Endothelial cell (in vitro differentiated cells): ENCODE measurements around the gene GLUL. TPM values are rescaled to one million over a fixed set of nuclear protein-coding genes. Genes with fewer than 3 reads are reported as not detected.

ENCODE experiments used
- DNase-seq: peaks from one replicate; pipeline ENCODE4 v3.0.0; 2021; ENCODE audit warnings: low spot score
- H3K27ac Mint-ChIP-seq: one replicate; pipeline ENCODE4 v1.8.0; 2021; ENCODE audit warnings: mixed read lengths, inconsistent platforms; ENCODE audit not compliant: unreplicated experiment
- H3K27me3 Mint-ChIP-seq: one replicate; pipeline ENCODE4 v1.8.0; 2021; ENCODE audit warnings: mild to moderate bottlenecking, moderate library complexity, mixed read lengths, inconsistent platforms; ENCODE audit not compliant: unreplicated experiment
- H3K36me3 Mint-ChIP-seq: one replicate; pipeline ENCODE4 v1.8.0; 2021; ENCODE audit warnings: mild to moderate bottlenecking, low read depth, mixed read lengths, inconsistent platforms; ENCODE audit not compliant: unreplicated experiment
- H3K4me1 Mint-ChIP-seq: one replicate; pipeline ENCODE4 v1.8.0; 2021; ENCODE audit warnings: mild to moderate bottlenecking, mixed read lengths, inconsistent platforms; ENCODE audit not compliant: unreplicated experiment
- H3K4me3 Mint-ChIP-seq: one replicate; pipeline ENCODE4 v1.8.0; 2021; ENCODE audit warnings: mild to moderate bottlenecking, mixed read lengths, inconsistent platforms; ENCODE audit not compliant: unreplicated experiment
- H3K9me3 Mint-ChIP-seq: one replicate; pipeline ENCODE4 v1.8.0; 2021; ENCODE audit warnings: mixed read lengths, inconsistent platforms; ENCODE audit not compliant: unreplicated experiment
- total RNA-seq: library from RNA; stranded (reverse); fragmentation: NEBNext Ultra II Directional; extraction: Animal tissue kit (Norgen Biotek cat#: 25700); gene quantifications from one replicate; pipeline ENCODE4 v1.2.1, GENCODE V29; 2021; ENCODE audit not compliant: unreplicated experiment
- TF ChIP-seq, protein P1 (sequence below): fragments of 200-600 bp; sonication (generic); IDR thresholded peaks from one replicate; pipeline ENCODE4 v1.5.0; 2021; ENCODE audit warnings: antibody characterized with exemption; ENCODE audit not compliant: unreplicated experiment

GLUL gene
- total RNA-seq, 1 donor from 2014 or later, result 472 TPM

GRCh38 chr1:182410620-182411273 is 19.2 kb upstream of the GLUL start:
- Mint-ChIP-seq H3K27ac (no peak overlapping the region), H3K4me3 (no peak overlapping the region), H3K4me1 (no peaks in the 10 kb centered on the region), H3K9me3 (no peaks in the 10 kb centered on the region), H3K27me3 (peaks cover 2% of the 10 kb centered on the region), H3K36me3 (no peaks in the 10 kb centered on the region)
- TF ChIP-seq, protein P1, sequence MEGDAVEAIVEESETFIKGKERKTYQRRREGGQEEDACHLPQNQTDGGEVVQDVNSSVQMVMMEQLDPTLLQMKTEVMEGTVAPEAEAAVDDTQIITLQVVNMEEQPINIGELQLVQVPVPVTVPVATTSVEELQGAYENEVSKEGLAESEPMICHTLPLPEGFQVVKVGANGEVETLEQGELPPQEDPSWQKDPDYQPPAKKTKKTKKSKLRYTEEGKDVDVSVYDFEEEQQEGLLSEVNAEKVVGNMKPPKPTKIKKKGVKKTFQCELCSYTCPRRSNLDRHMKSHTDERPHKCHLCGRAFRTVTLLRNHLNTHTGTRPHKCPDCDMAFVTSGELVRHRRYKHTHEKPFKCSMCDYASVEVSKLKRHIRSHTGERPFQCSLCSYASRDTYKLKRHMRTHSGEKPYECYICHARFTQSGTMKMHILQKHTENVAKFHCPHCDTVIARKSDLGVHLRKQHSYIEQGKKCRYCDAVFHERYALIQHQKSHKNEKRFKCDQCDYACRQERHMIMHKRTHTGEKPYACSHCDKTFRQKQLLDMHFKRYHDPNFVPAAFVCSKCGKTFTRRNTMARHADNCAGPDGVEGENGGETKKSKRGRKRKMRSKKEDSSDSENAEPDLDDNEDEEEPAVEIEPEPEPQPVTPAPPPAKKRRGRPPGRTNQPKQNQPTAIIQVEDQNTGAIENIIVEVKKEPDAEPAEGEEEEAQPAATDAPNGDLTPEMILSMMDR, result no peak
- no peak for DNase-seq

GRCh38 chr1:182410138-182410537 is 18.5 kb upstream of the GLUL start:
- Mint-ChIP-seq H3K27me3 (no peaks in the 10 kb centered on the region), H3K4me3 (no peak overlapping the region), H3K27ac (no peak overlapping the region), H3K36me3 (peaks cover 3% of the 10 kb centered on the region), H3K4me1 (no peaks in the 10 kb centered on the region), H3K9me3 (no peaks in the 10 kb centered on the region)
- TF ChIP-seq, protein P1, result no peak
- DNase-seq, result no peak

DNA sequence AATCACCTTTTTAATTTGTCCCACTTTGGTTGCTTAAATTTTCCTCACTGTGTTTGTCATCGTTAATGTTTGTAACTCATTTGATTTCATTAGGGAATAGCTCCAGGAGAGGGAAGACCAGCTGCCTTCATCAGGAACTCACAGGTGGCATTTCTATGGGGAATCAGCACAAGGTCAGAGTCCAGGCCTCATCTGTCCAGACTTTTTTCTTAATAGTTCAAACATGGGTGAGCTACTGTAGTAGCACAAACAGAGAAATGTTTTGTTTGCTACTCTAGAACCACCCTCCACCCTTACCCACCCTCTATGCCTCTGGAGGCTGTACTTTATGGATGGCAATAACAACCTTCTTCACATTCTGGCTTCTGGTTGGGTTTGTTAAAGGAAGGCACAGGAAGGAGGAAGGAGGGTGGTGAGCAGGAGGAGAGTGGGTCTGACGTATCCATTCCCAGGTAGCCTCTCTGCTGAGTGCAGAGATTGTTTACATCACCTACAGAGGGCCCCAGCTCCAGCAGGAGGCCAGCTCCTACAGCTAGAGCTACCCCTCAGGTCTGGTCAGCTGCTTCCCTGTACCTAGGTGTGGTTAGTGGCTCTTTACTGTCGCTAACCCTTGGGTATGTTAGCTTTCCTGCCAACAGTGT is 17.0 kb upstream of the GLUL start:
- no peaks in the 10 kb centered on the region for H3K27me3 Mint-ChIP-seq
- H3K36me3 Mint-ChIP-seq, result peaks cover 3% of the 10 kb centered on the region
- no peak for DNase-seq
- H3K4me3 Mint-ChIP-seq, result no peak overlapping the region
- no peaks in the 10 kb centered on the region for H3K4me1 Mint-ChIP-seq
- TF ChIP-seq, protein P1, result no peak
- H3K27ac Mint-ChIP-seq, result no peak overlapping the region
- H3K9me3 Mint-ChIP-seq, result no peaks in the 10 kb centered on the region

- no peaks in the 10 kb centered on the region for H3K27me3 Mint-ChIP-seq
- H3K4me1 Mint-ChIP-seq, result no peaks in the 10 kb centered on the region
- TF ChIP-seq, protein P1, result no peak
- no peaks in the 10 kb centered on the region for H3K9me3 Mint-ChIP-seq
- no peak overlapping the region for H3K4me3 Mint-ChIP-seq
- no peak for DNase-seq
- no peak overlapping the region for H3K27ac Mint-ChIP-seq
- H3K36me3 Mint-ChIP-seq, result peaks cover 3% of the 10 kb centered on the region
These were observed 16.1 kb upstream of the GLUL start for GRCh38 chr1:182407724-182408123.

GRCh38 chr1:182406012-182406411 is 14.4 kb upstream of the GLUL start:
- no peak for DNase-seq
- Mint-ChIP-seq H3K4me3 (no peak overlapping the region), H3K9me3 (no peaks in the 10 kb centered on the region), H3K4me1 (no peaks in the 10 kb centered on the region), H3K36me3 (peaks cover 3% of the 10 kb centered on the region), H3K27me3 (no peaks in the 10 kb centered on the region), H3K27ac (no peak overlapping the region)
- TF ChIP-seq, protein P1, result no peak
